Loucy (cell line): ENCODE results near the gene TSPAN3.

Experiments used
- EZH2phosphoT487 ChIP-seq: fragments of 200-600 bp; IDR thresholded peaks from 2 replicates; pipeline ENCODE4 v1.6.1; 2018; ENCODE audit warnings: antibody characterized with exemption, mild to moderate bottlenecking, moderate library complexity, borderline replicate concordance
- TF ChIP-seq, protein P1 (sequence below): fragments of 200-600 bp; sonication (generic); conservative IDR thresholded peaks from 2 replicates; pipeline ENCODE4 v1.5.1; 2014; ENCODE audit warnings: mild to moderate bottlenecking, antibody characterized with exemption, low read length

DNA sequence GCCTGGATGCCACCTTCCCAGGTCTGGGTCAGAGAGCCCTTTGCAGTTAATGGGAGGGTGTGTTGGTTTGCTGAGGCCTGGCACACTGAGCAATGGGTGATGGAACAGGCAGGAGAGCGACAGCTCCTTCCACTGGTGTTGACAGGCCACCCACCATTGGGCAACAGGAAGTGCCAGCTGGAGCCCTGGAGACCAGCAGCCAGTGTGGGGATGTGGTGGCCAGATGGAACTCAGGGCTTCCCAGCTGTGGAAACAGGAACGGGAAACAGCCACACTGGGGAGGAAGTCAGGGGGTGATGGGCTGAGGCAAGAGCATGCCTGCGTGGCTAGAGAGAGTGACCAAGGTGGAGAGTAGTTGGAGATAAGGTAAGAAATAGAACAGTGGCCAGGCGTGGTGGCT, 66.7 kb downstream of the TSPAN3 start:
- TF ChIP-seq, protein P1, sequence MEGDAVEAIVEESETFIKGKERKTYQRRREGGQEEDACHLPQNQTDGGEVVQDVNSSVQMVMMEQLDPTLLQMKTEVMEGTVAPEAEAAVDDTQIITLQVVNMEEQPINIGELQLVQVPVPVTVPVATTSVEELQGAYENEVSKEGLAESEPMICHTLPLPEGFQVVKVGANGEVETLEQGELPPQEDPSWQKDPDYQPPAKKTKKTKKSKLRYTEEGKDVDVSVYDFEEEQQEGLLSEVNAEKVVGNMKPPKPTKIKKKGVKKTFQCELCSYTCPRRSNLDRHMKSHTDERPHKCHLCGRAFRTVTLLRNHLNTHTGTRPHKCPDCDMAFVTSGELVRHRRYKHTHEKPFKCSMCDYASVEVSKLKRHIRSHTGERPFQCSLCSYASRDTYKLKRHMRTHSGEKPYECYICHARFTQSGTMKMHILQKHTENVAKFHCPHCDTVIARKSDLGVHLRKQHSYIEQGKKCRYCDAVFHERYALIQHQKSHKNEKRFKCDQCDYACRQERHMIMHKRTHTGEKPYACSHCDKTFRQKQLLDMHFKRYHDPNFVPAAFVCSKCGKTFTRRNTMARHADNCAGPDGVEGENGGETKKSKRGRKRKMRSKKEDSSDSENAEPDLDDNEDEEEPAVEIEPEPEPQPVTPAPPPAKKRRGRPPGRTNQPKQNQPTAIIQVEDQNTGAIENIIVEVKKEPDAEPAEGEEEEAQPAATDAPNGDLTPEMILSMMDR: no peak
- TF ChIP-seq EZH2phosphoT487: no peak
